ENCODE measurements around the gene STXBP5L. TPM values are rescaled to one million over a fixed set of nuclear protein-coding genes. Genes with fewer than 3 reads are reported as not detected.
"Not testable (repeated sequence)": the region's sequence is repeated elsewhere in the genome, so short reads cannot be mapped to it uniquely, and the experiment has no call there.

STXBP5L gene
- total RNA-seq, 2 donors from 2014 or later = 0.07 TPM; not detected in 1

DNA sequence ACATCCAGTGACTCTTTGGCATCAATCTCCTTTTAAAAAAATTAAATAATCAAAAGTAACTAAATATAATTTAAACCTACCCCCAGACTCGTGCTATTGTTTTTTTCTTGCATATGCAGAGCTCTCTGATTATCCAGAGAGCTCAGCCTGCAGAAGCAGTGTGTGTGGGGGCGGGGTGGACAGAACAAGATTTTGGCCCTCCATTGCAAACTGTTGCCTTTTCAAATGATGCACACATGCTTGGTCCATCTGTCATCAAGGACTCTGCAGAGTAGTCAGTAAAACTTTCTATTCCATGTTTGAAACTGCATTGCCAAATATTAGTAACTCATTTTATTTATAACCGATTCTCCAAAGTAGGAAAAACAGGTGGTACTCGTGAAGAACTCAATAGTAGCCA lies 28.6 kb upstream of the STXBP5L start:
- no peak overlapping the region for H3K4me3 ChIP-seq
- DNase-seq (ENCODE audit: low spot score) (no peak), ATAC-seq (ENCODE audit: insufficient number of reproducible peaks, low FRiP score, low read depth) (no peak)
- H3K4me1 ChIP-seq (ENCODE audit: control insufficient read depth in 1 of 2, low read depth in 2 of 2) = no peaks in the 10 kb centered on the region
- H3K27me3 ChIP-seq (replicated peaks; ENCODE audit: insufficient read depth) = no peaks in the 10 kb centered on the region
- H3K27ac ChIP-seq = no peak overlapping the region
- no peaks in the 10 kb centered on the region for H3K36me3 ChIP-seq
- no peak for TF ChIP-seq CTCF (IDR thresholded peaks at IDR 0.05)
- no peaks in the 10 kb centered on the region for H3K9me3 ChIP-seq

GRCh38 chr3:120892921-120893320 lies 15.1 kb upstream of the STXBP5L start:
- DNase-seq (ENCODE audit: low spot score) = no peak

DNA sequence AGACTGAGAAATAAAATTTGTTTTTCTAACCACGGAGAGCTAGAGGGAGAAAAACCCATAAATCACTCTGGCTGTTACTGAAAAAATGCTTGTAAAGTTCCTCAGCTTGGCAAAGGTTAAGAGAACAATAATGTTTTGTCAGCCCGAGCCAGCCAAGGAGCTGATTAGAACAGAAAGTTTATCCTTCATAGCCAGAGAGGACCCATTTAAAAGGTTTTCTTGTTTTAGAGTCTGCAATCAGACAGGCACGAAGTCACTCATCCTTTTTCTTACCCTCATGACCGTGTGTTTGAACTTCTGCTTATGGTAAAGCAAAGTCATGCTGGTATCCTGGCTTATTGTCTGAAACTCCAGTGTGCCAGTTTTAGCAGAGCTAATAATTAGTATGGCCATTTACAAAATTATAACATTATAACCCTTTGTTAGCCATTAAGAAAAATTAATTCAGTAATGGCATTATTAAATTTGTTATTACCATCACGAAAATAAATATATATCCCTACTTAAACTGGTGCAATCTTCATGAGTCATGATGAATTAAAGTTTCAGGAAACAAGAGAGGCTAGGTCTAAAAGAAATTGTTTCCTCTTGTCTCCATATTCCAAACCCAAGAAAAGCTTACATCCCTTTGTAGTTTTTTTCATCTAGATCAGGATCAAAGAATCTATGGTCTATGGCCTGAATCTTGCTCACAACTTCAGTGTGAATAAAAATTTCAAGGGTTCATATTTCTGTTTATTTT lies 13.5 kb upstream of the STXBP5L start:
- ATAC-seq (ENCODE audit: insufficient number of reproducible peaks, low FRiP score, low read depth) (no peak), DNase-seq (ENCODE audit: low spot score) (no peak)
- Histone ChIP-seq H3K36me3 (no peaks in the 10 kb centered on the region), H3K27ac (no peak overlapping the region), H3K4me3 (no peak overlapping the region), H3K27me3 (replicated peaks; ENCODE audit: insufficient read depth) (no peaks in the 10 kb centered on the region), H3K4me1 (ENCODE audit: control insufficient read depth in 1 of 2, low read depth in 2 of 2) (peaks cover 0 to 8% of the 10 kb centered on the region in 2 donors), H3K9me3 (no peaks in the 10 kb centered on the region)
- no peak for TF ChIP-seq CTCF (IDR thresholded peaks at IDR 0.05)

More at GRCh38 chr3:120892921-120893320, 15.1 kb upstream of the STXBP5L start:
- no peak for TF ChIP-seq CTCF (IDR thresholded peaks at IDR 0.05)
- no peak for ATAC-seq (ENCODE audit: insufficient number of reproducible peaks, low FRiP score, low read depth)
- peaks cover 0 to 8% of the 10 kb centered on the region in 2 donors for H3K4me1 ChIP-seq (ENCODE audit: control insufficient read depth in 1 of 2, low read depth in 2 of 2)
- H3K9me3 ChIP-seq = no peaks in the 10 kb centered on the region
- H3K4me3 ChIP-seq = no peak overlapping the region
- no peak overlapping the region for H3K27ac ChIP-seq
- H3K27me3 ChIP-seq (replicated peaks; ENCODE audit: insufficient read depth) = no peaks in the 10 kb centered on the region
- H3K36me3 ChIP-seq = no peaks in the 10 kb centered on the region

GRCh38 chr3:120901716-120902115 lies 6.3 kb upstream of the STXBP5L start:
- H3K36me3 ChIP-seq; ATAC-seq (ENCODE audit: insufficient number of reproducible peaks, low FRiP score, low read depth); H3K27me3 ChIP-seq (replicated peaks; ENCODE audit: insufficient read depth); H3K4me1 ChIP-seq (ENCODE audit: control insufficient read depth in 1 of 2, low read depth in 2 of 2); H3K27ac ChIP-seq; DNase-seq (ENCODE audit: low spot score); H3K4me3 ChIP-seq; H3K9me3 ChIP-seq: not testable (repeated sequence)

DNA sequence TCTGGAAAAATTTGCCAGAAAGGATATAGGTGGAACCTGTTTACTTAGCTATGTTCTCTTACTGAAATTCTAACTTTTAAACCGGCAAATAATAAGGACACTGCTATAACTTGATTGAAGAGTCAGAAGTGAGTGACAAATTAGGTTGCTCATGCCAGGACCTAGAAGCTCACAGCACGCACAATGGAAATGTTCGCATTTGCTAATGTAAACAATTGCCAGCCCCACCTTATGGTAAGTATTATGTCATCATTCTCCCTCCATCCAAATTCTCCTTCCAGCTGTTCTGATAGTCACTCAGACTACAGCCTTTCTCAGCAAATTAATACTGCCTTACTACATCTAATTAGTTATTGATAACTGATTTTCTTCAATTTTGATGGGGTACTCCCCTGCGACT lies 4.8 kb upstream of the STXBP5L start:
- Histone ChIP-seq H3K4me1 (ENCODE audit: control insufficient read depth in 1 of 2, low read depth in 2 of 2) (peaks cover 3 to 4% of the 10 kb centered on the region in 2 donors), H3K9me3 (no peaks in the 10 kb centered on the region), H3K27ac (no peak overlapping the region), H3K36me3 (no peaks in the 10 kb centered on the region), H3K4me3 (no peak overlapping the region), H3K27me3 (replicated peaks; ENCODE audit: insufficient read depth) (no peaks in the 10 kb centered on the region)
- ATAC-seq (ENCODE audit: insufficient number of reproducible peaks, low FRiP score, low read depth) (no peak), DNase-seq (ENCODE audit: low spot score) (no peak)
- no peak for TF ChIP-seq CTCF (IDR thresholded peaks at IDR 0.05)

DNA sequence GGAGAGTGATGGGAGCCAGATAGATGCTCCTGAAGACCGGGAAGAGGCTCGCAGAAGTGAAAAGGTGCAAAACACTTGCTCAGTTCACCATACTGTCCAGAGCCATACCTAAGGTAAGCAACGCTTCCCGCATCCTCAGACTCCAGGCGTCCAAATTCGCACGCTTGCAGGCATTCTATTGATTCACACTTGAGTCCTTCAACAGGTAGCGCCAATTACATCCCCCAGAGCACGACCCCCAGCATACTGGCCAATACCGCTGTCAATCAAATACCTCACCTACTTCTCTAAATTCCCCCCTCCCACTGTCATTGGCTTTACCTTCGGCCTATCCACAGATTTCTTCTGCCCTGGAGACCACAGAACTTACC lies 361 bp upstream of the STXBP5L start:
- Histone ChIP-seq H3K27ac (no peak overlapping the region), H3K4me3 (peak overlapping the region; percentile 72)
- TF ChIP-seq CTCF (IDR thresholded peaks at IDR 0.05) = no peak

More for the DNA sequence above, 361 bp upstream of the STXBP5L start:
- ATAC-seq (ENCODE audit: insufficient number of reproducible peaks, low FRiP score, low read depth) = no peak
- no peaks in the 10 kb centered on the region for H3K27me3 ChIP-seq (replicated peaks; ENCODE audit: insufficient read depth)
- no peak for DNase-seq (ENCODE audit: low spot score)
- H3K4me1 ChIP-seq (ENCODE audit: control insufficient read depth in 1 of 2, low read depth in 2 of 2) = peaks cover 5 to 16% of the 10 kb centered on the region in 2 donors
- no peaks in the 10 kb centered on the region for H3K9me3 ChIP-seq
- H3K36me3 ChIP-seq = no peaks in the 10 kb centered on the region

Data from thoracic aorta (tissue), 2 donors.